OCI-LY1 (cell line): ENCODE measurements around the gene IL21R.

Experiments
- H2AFZ ChIP-seq: fragments of 200-600 bp; sonication (generic), shearing (Covaris generic); 2 replicates; pipeline ENCODE4 v1.6.0; 2014; ENCODE audit warnings: antibody characterized with exemption, mild to moderate bottlenecking, low read length
- H3F3A ChIP-seq: fragments of 200-600 bp; sonication (generic), shearing (Covaris generic); 2 replicates; pipeline ENCODE4 v1.6.0; 2014; ENCODE audit warnings: mild to moderate bottlenecking, antibody characterized with exemption, low read length, moderate library complexity; ENCODE audit not compliant: insufficient read depth
- H3K27ac ChIP-seq: fragments of 200-600 bp; sonication (generic); 2 replicates; pipeline ENCODE4 v1.5.1; 2014; ENCODE audit warnings: low read length, mixed run types, mild to moderate bottlenecking, low read depth; ENCODE audit not compliant: poor library complexity, severe bottlenecking
- H3K27me3 ChIP-seq: fragments of 200-600 bp; sonication (generic); 2 replicates; pipeline ENCODE4 v1.6.0; 2014; ENCODE audit warnings: antibody characterized with exemption, mild to moderate bottlenecking, low read length, moderate library complexity; ENCODE audit not compliant: insufficient read depth
- H3K36me3 ChIP-seq: fragments of 200-600 bp; sonication (generic); 2 replicates; pipeline ENCODE4 v1.6.1; 2014; ENCODE audit warnings: mild to moderate bottlenecking, antibody characterized with exemption, low read length, moderate library complexity, mixed read lengths; ENCODE audit not compliant: insufficient read depth
- H3K4me1 ChIP-seq: fragments of 200-600 bp; sonication (generic); 2 replicates; pipeline ENCODE4 v1.5.1; 2014; ENCODE audit warnings: mild to moderate bottlenecking, low read length, moderate library complexity; ENCODE audit not compliant: insufficient read depth, severe bottlenecking
- H3K4me2 ChIP-seq: fragments of 200-600 bp; sonication (generic), shearing (Covaris generic); 2 replicates; pipeline ENCODE4 v1.6.1; 2014; ENCODE audit warnings: low read length
- H3K4me3 ChIP-seq: fragments of 200-600 bp; sonication (generic); 2 replicates; pipeline ENCODE4 v1.5.1; 2014; ENCODE audit warnings: low read length, low read depth, mild to moderate bottlenecking, mixed read lengths; ENCODE audit not compliant: poor library complexity, severe bottlenecking
- H3K79me2 ChIP-seq: fragments of 200-600 bp; shearing (Covaris generic); 2 replicates; pipeline ENCODE4 v1.6.1; 2016; ENCODE audit warnings: mixed run types, low read length, mixed read lengths; ENCODE audit not compliant: insufficient read depth
- H3K9ac ChIP-seq: fragments of 200-600 bp; sonication (generic), shearing (Covaris generic); 2 replicates; pipeline ENCODE4 v1.6.1; 2014; ENCODE audit warnings: mild to moderate bottlenecking, low read length, mixed read lengths
- H3K9me2 ChIP-seq: fragments of 200-600 bp; sonication (generic), shearing (Covaris generic); 2 replicates; pipeline ENCODE4 v1.6.1; 2014; ENCODE audit warnings: low read depth, mild to moderate bottlenecking, low read length, mixed read lengths
- H3K9me3 ChIP-seq: fragments of 200-600 bp; shearing (Covaris generic); 2 replicates; pipeline ENCODE4 v1.6.1; 2014; ENCODE audit warnings: low read length, mixed read lengths
- H4K20me1 ChIP-seq: fragments of 200-600 bp; sonication (generic), shearing (Covaris generic); 2 replicates; pipeline ENCODE4 v1.6.0; 2016; ENCODE audit warnings: mild to moderate bottlenecking, low read length; ENCODE audit not compliant: insufficient read depth
- CTCF ChIP-seq: fragments of 200-600 bp; sonication (generic), shearing (Covaris generic); IDR thresholded peaks from 2 replicates; pipeline ENCODE4 v1.5.1; 2017; ENCODE audit warnings: mild to moderate bottlenecking, antibody characterized with exemption, low read length, moderate library complexity, mixed read lengths
- EZH2 ChIP-seq: fragments of 200-600 bp; sonication (generic), shearing (Covaris generic); IDR thresholded peaks from 2 replicates; pipeline ENCODE4 v1.8.0; 2017; ENCODE audit warnings: borderline replicate concordance, mixed run types, mild to moderate bottlenecking, antibody characterized with exemption, low read length, moderate library complexity, mixed read lengths

The IL21R gene

GRCh38 chr16:27470567-27471431, 68.8 kb downstream of the IL21R start:
- Histone ChIP-seq H4K20me1 (no peaks in the 10 kb centered on the region), H3K27me3 (no peaks in the 10 kb centered on the region), H3K79me2 (no peaks in the 10 kb centered on the region), H3K4me2 (no peak overlapping the region), H3K27ac (no peak overlapping the region), H3K9ac (no peak overlapping the region), H2AFZ (no peak overlapping the region), H3K9me2 (no peaks in the 10 kb centered on the region), H3K4me3 (no peak overlapping the region), H3K9me3 (no peaks in the 10 kb centered on the region), H3F3A (no peaks in the 10 kb centered on the region), H3K4me1 (no peaks in the 10 kb centered on the region), H3K36me3 (peaks cover 85% of the 10 kb centered on the region)
- TF ChIP-seq EZH2: no peak
- TF ChIP-seq CTCF: no peak

- no peaks in the 10 kb centered on the region for H3K79me2 ChIP-seq
- no peak overlapping the region for H3K4me2 ChIP-seq
- no peaks in the 10 kb centered on the region for H3K27me3 ChIP-seq
- H4K20me1 ChIP-seq: no peaks in the 10 kb centered on the region
- no peaks in the 10 kb centered on the region for H3K9me3 ChIP-seq
- H3F3A ChIP-seq: no peaks in the 10 kb centered on the region
- H3K9ac ChIP-seq: no peak overlapping the region
- H3K36me3 ChIP-seq: peaks cover 85% of the 10 kb centered on the region
- H3K4me1 ChIP-seq: no peaks in the 10 kb centered on the region
- H3K27ac ChIP-seq: no peak overlapping the region
- TF ChIP-seq CTCF: no peak
- no peak for TF ChIP-seq EZH2
- no peaks in the 10 kb centered on the region for H3K9me2 ChIP-seq
- no peak overlapping the region for H2AFZ ChIP-seq
- no peak overlapping the region for H3K4me3 ChIP-seq
These were observed 69.7 kb downstream of the IL21R start for GRCh38 chr16:27471661-27472060.

DNA sequence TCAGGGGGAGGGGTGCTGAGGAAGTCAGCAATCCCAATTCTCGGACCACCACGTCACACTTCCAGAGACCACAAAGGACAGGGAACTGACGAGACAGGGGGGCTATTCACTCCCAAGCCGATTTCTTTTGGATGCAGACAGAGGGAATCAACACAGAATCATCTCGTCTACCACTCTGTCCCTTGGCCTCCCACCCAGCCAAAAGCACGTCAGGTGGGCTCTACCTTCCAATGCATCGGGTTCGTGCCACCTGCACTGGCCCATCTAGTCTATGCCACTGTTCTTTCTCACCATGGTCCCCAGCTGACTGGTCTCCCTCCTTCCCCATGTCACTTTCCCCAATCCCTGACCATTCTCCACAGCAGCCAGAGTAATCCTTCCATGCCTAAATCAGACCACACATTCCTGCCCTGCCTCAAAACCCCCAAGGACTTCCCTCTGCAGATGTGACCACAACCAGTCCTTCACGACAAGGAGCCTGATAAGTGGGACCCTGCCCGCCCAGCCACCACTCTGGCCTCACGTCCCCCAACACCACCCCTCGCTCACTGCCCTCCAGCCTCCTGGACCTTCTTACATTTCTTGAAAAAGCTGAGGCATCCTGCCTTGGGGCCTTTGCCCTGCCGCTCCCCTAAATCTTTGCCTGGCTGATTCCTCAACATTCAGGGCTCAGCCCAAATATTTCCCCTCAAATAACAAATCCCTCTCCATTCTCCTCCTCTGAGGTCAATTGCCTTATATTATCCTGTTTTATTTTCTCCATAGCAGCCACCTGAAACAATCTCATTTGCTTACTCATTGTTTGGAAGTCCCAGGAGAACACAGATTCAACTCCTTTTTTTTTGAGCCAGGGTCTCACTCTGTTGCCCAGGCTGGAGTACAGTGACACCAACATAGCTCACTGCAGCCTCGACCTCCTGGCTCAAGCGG, 70.4 kb downstream of the IL21R start:
- Histone ChIP-seq H3K36me3 (peaks cover 83% of the 10 kb centered on the region), H3K9ac (no peak overlapping the region), H3K4me1 (no peaks in the 10 kb centered on the region), H3K4me2 (no peak overlapping the region), H3K27ac (no peak overlapping the region), H3F3A (no peaks in the 10 kb centered on the region), H3K9me3 (no peaks in the 10 kb centered on the region), H3K79me2 (no peaks in the 10 kb centered on the region), H4K20me1 (no peaks in the 10 kb centered on the region), H3K9me2 (no peaks in the 10 kb centered on the region), H2AFZ (no peak overlapping the region), H3K4me3 (no peak overlapping the region), H3K27me3 (no peaks in the 10 kb centered on the region)
- TF ChIP-seq EZH2 (no peak), CTCF (no peak)
